GM12892 (cell line): Measurements from ENCODE around the gene C6orf52.
"Not testable (repeated sequence)": the region's sequence is repeated elsewhere in the genome, so short reads cannot be mapped to it uniquely, and the experiment has no call there.

Experiments
- POLR2A ChIP-seq: IDR thresholded peaks from 2 replicates; pipeline ENCODE4 v1.6.1; 2011; ENCODE audit warnings: low read depth, low read length, control low read depth
- TAF1 ChIP-seq: IDR thresholded peaks from 2 replicates; pipeline ENCODE4 v1.6.1; 2011; ENCODE audit warnings: low read depth, mild to moderate bottlenecking, control low read depth, low read length, borderline replicate concordance

GRCh38 chr6:10660431-10661191 lies 33.8 kb downstream of the C6orf52 start:
- TF ChIP-seq TAF1, POLR2A: not testable (repeated sequence)
